Esophagus muscularis mucosa (tissue), 3 donors: ENCODE data around the gene LZTS2.

Experiments used
- CTCF ChIP-seq, 3 experiments: fragments of 200-600 bp in 2 of 3; fragments of 450-650 bp in 1 of 3; sonication (generic) in 2 of 3; IDR thresholded peaks; one replicate each; pipeline ENCODE4 v1.5.1; 2017 to 2019; ENCODE audit warnings: antibody characterized with exemption in 3 of 3, mild to moderate bottlenecking in 2 of 3, moderate library complexity in 1 of 3
- POLR2A ChIP-seq: fragments of 450-650 bp; IDR thresholded peaks from one replicate; pipeline ENCODE4 v1.6.1; 2017; ENCODE audit warnings: antibody characterized with exemption, moderate library complexity, mild to moderate bottlenecking, low read depth
- POLR2AphosphoS5 ChIP-seq, 2 donors: sonication (generic); formaldehyde crosslinking; IDR thresholded peaks; one replicate each; pipeline ENCODE4 v1.6.1; 2017; ENCODE audit warnings: antibody characterized with exemption in 2 of 2

- TF ChIP-seq POLR2A, result no peak
- TF ChIP-seq CTCF (IDR thresholded peaks at IDR 0.05), result no peak
- no peak for TF ChIP-seq POLR2AphosphoS5 (IDR thresholded peaks at IDR 0.05)
Measured at GRCh38 chr10:101040851-101041250, 41.2 kb downstream of the LZTS2 start.
